Activated B cell treated with CpG ODN at 0.5 μM for 24 hours (primary cell): ENCODE results near the gene SETD3. TPM values are rescaled to one million over a fixed set of nuclear protein-coding genes. Genes with fewer than 3 reads are reported as not detected.

Experiments
- ATAC-seq: fragments of 200-7000 bp; cut with Tn5 transposase; one replicate; pipeline ENCODE4 v1.10.0; 2021; ENCODE audit warnings: low read depth, mild to moderate bottlenecking, moderate library complexity
- CTCF ChIA-PET: fragments of 350-600 bp; sonication (Branson Sonifier 250); formaldehyde crosslinking; loops from one replicate; lab custom pipeline; 2021; ENCODE audit warnings: antibody characterized with exemption; lab: Charles Lee
- POLR2A ChIA-PET: fragments of 350-600 bp; sonication (Branson Sonifier 250); formaldehyde crosslinking; loops from one replicate; lab custom pipeline; 2021; ENCODE audit warnings: antibody characterized with exemption; lab: Charles Lee
- DNase-seq: peaks from one replicate; pipeline ENCODE4 v3.0.0; 2022
- H3K27ac Mint-ChIP-seq: one replicate; pipeline ENCODE4 v1.8.0; 2020; ENCODE audit warnings: mixed read lengths
- H3K27me3 Mint-ChIP-seq: one replicate; pipeline ENCODE4 v1.8.0; 2021; ENCODE audit warnings: mixed read lengths
- H3K36me3 Mint-ChIP-seq: one replicate; pipeline ENCODE4 v1.8.0; 2021; ENCODE audit warnings: low read depth, mixed read lengths
- H3K4me1 Mint-ChIP-seq: one replicate; pipeline ENCODE4 v1.8.0; 2021; ENCODE audit warnings: mixed read lengths
- H3K4me3 Mint-ChIP-seq: one replicate; pipeline ENCODE4 v1.8.0; 2020; ENCODE audit warnings: mild to moderate bottlenecking, mixed read lengths
- H3K9me3 Mint-ChIP-seq: one replicate; pipeline ENCODE4 v1.8.0; 2020; ENCODE audit warnings: mixed read lengths
- CTCF ChIP-seq: fragments of 200-600 bp; IDR thresholded peaks from one replicate; pipeline ENCODE4 v1.8.0; 2022; ENCODE audit warnings: antibody characterized with exemption, mild to moderate bottlenecking
- intact Hi-C: fragments of 100-400 bp; cut with micrococcal nuclease; formaldehyde crosslinking; loops from one replicate; pipeline ENCODE4 v1.15.1; 2024
- total RNA-seq: library from RNA; stranded (reverse); gene quantifications from 2 replicates; pipeline ENCODE4 v1.2.3, GENCODE V29; 2022

The SETD3 gene
- total RNA-seq, 1 donor from 2014 or later = 31.9 TPM

GRCh38 chr14:99415496-99416281 is 65.0 kb downstream of the SETD3 start:
- ChIA-PET POLR2A (no interaction called here), CTCF (interaction anchor here (0.6 to 2.5 kb wide), 10 partner anchors 9 to 96 kb away, joined by 3 to 14 read pairs (median 4); no protein-coding TSS in a partner anchor)
- H3K4me1 Mint-ChIP-seq = peaks cover 6% of the 10 kb centered on the region
- no peak for DNase-seq
- H3K27ac Mint-ChIP-seq = no peak overlapping the region
- H3K4me3 Mint-ChIP-seq = no peak overlapping the region
- ATAC-seq = peak; percentile 75
- peaks cover 39% of the 10 kb centered on the region for H3K36me3 Mint-ChIP-seq
- TF ChIP-seq CTCF = no peak
- intact Hi-C loops = loop anchor here (1.0 kb wide), 1 partner anchor 95 kb away; no protein-coding TSS in a partner anchor
- no peaks in the 10 kb centered on the region for H3K9me3 Mint-ChIP-seq
- H3K27me3 Mint-ChIP-seq = no peaks in the 10 kb centered on the region

DNA sequence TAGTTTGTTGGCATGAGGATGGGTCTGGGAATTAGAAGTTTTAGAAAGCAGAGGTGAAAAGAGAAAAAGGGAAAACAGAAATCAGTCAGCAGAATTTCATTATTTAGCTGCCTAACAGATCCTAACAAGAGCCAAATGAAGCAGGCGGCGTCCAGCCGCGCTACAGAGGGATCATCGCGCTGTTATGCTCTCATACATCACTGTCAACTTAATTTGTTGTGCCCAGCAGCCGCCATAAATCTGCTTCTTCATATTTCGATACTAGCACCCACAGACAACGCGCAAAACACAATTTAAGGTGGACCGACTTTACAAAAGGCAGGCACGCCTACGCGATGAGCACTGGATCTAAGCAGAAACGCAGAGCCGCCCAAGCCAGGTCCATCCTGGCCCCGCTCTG is 66.7 kb downstream of the SETD3 start:
- Mint-ChIP-seq H3K4me3 (no peak overlapping the region), H3K9me3 (no peaks in the 10 kb centered on the region), H3K4me1 (peaks cover 4% of the 10 kb centered on the region), H3K27me3 (no peaks in the 10 kb centered on the region), H3K27ac (no peak overlapping the region), H3K36me3 (peaks cover 50% of the 10 kb centered on the region)
- TF ChIP-seq CTCF = no peak
- ChIA-PET POLR2A (no interaction called here), CTCF (interaction anchor here (1.3 kb wide), 1 partner anchor 21 kb away, joined by 5 read pairs; no protein-coding TSS in a partner anchor)
- intact Hi-C loops = no loop called here
- ATAC-seq = no peak
- DNase-seq = no peak

DNA sequence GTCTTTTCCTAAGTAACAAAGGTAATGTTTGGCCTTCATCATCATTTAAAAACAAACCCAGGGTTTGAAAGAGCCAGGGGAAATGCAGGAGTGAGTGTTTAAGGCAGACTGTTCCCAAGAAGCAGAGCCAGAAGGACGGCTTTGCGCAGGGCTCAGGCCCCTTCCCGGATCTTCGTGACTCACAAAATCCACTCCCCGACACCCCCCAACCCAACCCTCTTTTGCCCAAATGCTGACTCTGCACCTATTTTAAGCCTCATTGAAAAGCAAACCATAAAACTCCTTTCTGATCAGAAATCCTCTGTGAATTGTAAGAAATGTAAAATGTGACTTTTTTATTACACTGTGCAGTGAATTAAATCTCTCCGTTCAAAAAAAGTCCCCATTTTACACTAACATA is 67.5 kb downstream of the SETD3 start:
- TF ChIP-seq CTCF = no peak
- no peaks in the 10 kb centered on the region for H3K27me3 Mint-ChIP-seq
- DNase-seq (no peak), ATAC-seq (no peak)
- H3K27ac Mint-ChIP-seq = no peak overlapping the region
- ChIA-PET POLR2A (no interaction called here), CTCF (interaction anchor here (1.0 kb wide), 1 partner anchor 20 kb away, joined by 3 read pairs; no protein-coding TSS in a partner anchor)
- H3K4me3 Mint-ChIP-seq = no peak overlapping the region
- H3K9me3 Mint-ChIP-seq = no peaks in the 10 kb centered on the region
- H3K36me3 Mint-ChIP-seq = peaks cover 51% of the 10 kb centered on the region
- H3K4me1 Mint-ChIP-seq = peaks cover 4% of the 10 kb centered on the region
- intact Hi-C loops = no loop called here

DNA sequence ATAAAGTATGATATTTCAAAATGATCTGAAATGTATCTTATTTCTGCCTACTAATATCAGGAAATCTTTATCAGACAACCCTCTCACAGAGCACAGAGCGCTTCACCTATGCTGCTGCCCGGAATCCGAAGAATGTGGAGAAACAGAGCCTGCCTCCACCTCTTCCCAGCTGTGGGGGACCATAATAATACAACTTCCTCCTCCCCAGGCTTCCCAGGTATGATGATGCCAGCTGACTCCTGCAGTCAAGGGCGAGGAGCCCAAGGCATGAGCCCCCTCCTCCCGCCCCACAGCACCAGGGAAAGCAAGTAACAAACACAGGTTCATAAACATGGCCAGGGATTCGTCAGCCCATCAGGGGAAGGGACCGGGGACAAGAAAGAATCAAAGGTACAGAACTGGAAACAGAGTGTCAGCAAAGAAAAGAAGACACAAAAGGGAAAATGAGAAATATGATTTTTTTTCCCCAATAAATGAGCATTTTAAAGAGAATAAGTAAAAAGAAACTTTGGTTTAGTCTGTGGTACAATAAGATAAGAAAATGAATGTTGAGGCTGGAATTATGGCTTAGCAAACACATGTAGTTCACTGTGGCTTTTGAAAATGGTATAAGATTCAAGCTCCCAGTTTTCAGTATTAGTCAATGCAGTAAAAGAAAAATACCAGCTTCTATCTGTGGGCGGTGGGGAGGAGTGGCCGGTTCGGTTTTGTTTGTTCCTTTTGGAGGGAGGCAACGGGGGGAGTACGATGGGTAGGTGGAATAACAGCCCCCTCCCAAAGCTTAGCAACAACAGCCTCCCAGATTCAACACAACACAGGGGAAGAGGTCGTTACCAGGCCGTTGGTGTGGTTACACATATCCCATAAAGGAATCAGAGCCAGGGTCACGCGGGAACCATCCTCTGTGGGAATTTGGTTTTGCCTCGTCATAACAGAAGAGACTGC is 68.3 kb downstream of the SETD3 start:
- ChIA-PET CTCF (interaction anchor here (0.7 to 1.0 kb wide), 4 partner anchors 17 to 363 kb away, joined by 3 to 4 read pairs (median 3); no protein-coding TSS in a partner anchor), POLR2A (no interaction called here)
- H3K4me3 Mint-ChIP-seq = no peak overlapping the region
- TF ChIP-seq CTCF = no peak
- no peak overlapping the region for H3K27ac Mint-ChIP-seq
- H3K36me3 Mint-ChIP-seq = peaks cover 58% of the 10 kb centered on the region
- ATAC-seq (no peak), DNase-seq (no peak)
- peaks cover 4% of the 10 kb centered on the region for H3K4me1 Mint-ChIP-seq
- H3K9me3 Mint-ChIP-seq = no peaks in the 10 kb centered on the region
- H3K27me3 Mint-ChIP-seq = no peaks in the 10 kb centered on the region
- intact Hi-C loops = no loop called here
